Measurements from ENCODE around the gene SLC48A1.

Gene SLC48A1

GRCh38 chr12:47773062-47773857, at the start of gene SLC48A1:
SLC48A1 (plus strand) TSS chr12:47773238; CDS start chr12:47773305, 67 bp downstream.
- peak; percentile 50 for TF ChIP-seq CTCF (IDR thresholded peaks at IDR 0.05)
- Histone ChIP-seq H3K9me3 (no peaks in the 10 kb centered on the region), H3K27ac (peak within 1 kb of the TSS; percentile 88), H3K4me1 (ENCODE audit: control insufficient read depth in 1 of 2, insufficient read depth in 1 of 2, low read depth in 1 of 2, low read length in 1 of 2) (peaks cover 59 to 60% of the 10 kb centered on the region in 2 experiments), H3K36me3 (no peaks in the 10 kb centered on the region), H3K4me3 (ENCODE audit: low read depth in 1 of 2, low read length in 1 of 2) (peak within 1 kb of the TSS; percentile 71 to 78), H3K27me3 (no peaks in the 10 kb centered on the region)

GRCh38 chr12:47725091-47725772, 47.8 kb upstream of the SLC48A1 start, which contains the start of gene ENDOU:
ENDOU (minus strand) TSS chr12:47725490; CDS start chr12:47725413, 77 bp downstream.
- H3K27me3 ChIP-seq, result no peaks in the 10 kb centered on the region
- TF ChIP-seq CTCF (IDR thresholded peaks at IDR 0.05), result no peak
- no peak within 1 kb of the TSS for H3K27ac ChIP-seq
- no peaks in the 10 kb centered on the region for H3K4me1 ChIP-seq (ENCODE audit: control insufficient read depth in 1 of 2, insufficient read depth in 1 of 2, low read depth in 1 of 2, low read length in 1 of 2)
- peaks cover 35% of the 10 kb centered on the region for H3K36me3 ChIP-seq
- H3K9me3 ChIP-seq, result no peaks in the 10 kb centered on the region
- no peak within 1 kb of the TSS for H3K4me3 ChIP-seq (ENCODE audit: low read depth in 1 of 2, low read length in 1 of 2)

GRCh38 chr12:47725893-47726292, 47.1 kb upstream of the SLC48A1 start:
- Histone ChIP-seq H3K36me3 (peaks cover 28% of the 10 kb centered on the region), H3K9me3 (no peaks in the 10 kb centered on the region), H3K27me3 (no peaks in the 10 kb centered on the region), H3K4me3 (ENCODE audit: low read depth in 1 of 2, low read length in 1 of 2) (no peak overlapping the region), H3K4me1 (ENCODE audit: control insufficient read depth in 1 of 2, insufficient read depth in 1 of 2, low read depth in 1 of 2, low read length in 1 of 2) (no peaks in the 10 kb centered on the region), H3K27ac (no peak overlapping the region)
- no peak for TF ChIP-seq CTCF (IDR thresholded peaks at IDR 0.05)

GRCh38 chr12:47729233-47729632, 43.8 kb upstream of the SLC48A1 start:
- H3K4me3 ChIP-seq (ENCODE audit: low read depth in 1 of 2, low read length in 1 of 2), result no peak overlapping the region
- TF ChIP-seq CTCF (IDR thresholded peaks at IDR 0.05), result no peak
- H3K4me1 ChIP-seq (ENCODE audit: control insufficient read depth in 1 of 2, insufficient read depth in 1 of 2, low read depth in 1 of 2, low read length in 1 of 2), result peaks cover 4% of the 10 kb centered on the region in 2 experiments
- H3K36me3 ChIP-seq, result peaks cover 5% of the 10 kb centered on the region
- H3K9me3 ChIP-seq, result no peaks in the 10 kb centered on the region
- H3K27me3 ChIP-seq, result no peaks in the 10 kb centered on the region
- H3K27ac ChIP-seq, result no peak overlapping the region

GRCh38 chr12:47730341-47730744, 42.7 kb upstream of the SLC48A1 start:
- peaks cover 4% of the 10 kb centered on the region in 2 experiments for H3K4me1 ChIP-seq (ENCODE audit: control insufficient read depth in 1 of 2, insufficient read depth in 1 of 2, low read depth in 1 of 2, low read length in 1 of 2)
- no peak overlapping the region for H3K4me3 ChIP-seq (ENCODE audit: low read depth in 1 of 2, low read length in 1 of 2)
- H3K27me3 ChIP-seq, result no peaks in the 10 kb centered on the region
- H3K36me3 ChIP-seq, result no peaks in the 10 kb centered on the region
- TF ChIP-seq CTCF (IDR thresholded peaks at IDR 0.05), result no peak
- no peaks in the 10 kb centered on the region for H3K9me3 ChIP-seq
- no peak overlapping the region for H3K27ac ChIP-seq

Data from neutrophil (primary cell).